Naive B cell (primary cell): Measurements from ENCODE around the gene AGBL4. TPM values are rescaled to one million over a fixed set of nuclear protein-coding genes. Genes with fewer than 3 reads are reported as not detected.

Experiments
- ATAC-seq, 2 donors: fragments of 150-1000 bp; cut with Tn5 transposase; 2 replicates each; pipeline ENCODE4 v1.10.0; 2021; ENCODE audit warnings: low read depth in 2 of 2, mild to moderate bottlenecking in 2 of 2, moderate library complexity in 2 of 2
- DNase-seq: peaks from one replicate; pipeline ENCODE4 v3.0.0; 2022
- H3K27ac Mint-ChIP-seq, 6 donors: one replicate each; pipeline ENCODE4 v1.8.0; 2020 to 2022; ENCODE audit warnings: mild to moderate bottlenecking in 6 of 6, mixed read lengths in 6 of 6, moderate library complexity in 5 of 6, inconsistent platforms in 2 of 6
- H3K27me3 Mint-ChIP-seq, 3 donors: one replicate each; pipeline ENCODE4 v1.8.0; 2021 to 2022; ENCODE audit warnings: mixed read lengths in 3 of 3, mild to moderate bottlenecking in 1 of 3
- H3K36me3 Mint-ChIP-seq, 2 donors: one replicate each; pipeline ENCODE4 v1.8.0; 2020 to 2022; ENCODE audit warnings: mixed read lengths in 2 of 2, inconsistent platforms in 1 of 2, mild to moderate bottlenecking in 1 of 2
- H3K4me1 Mint-ChIP-seq, 3 donors: one replicate each; pipeline ENCODE4 v1.8.0; 2020 to 2022; ENCODE audit warnings: mixed read lengths in 3 of 3, inconsistent platforms in 1 of 3, mild to moderate bottlenecking in 1 of 3, moderate library complexity in 1 of 3
- H3K4me3 Mint-ChIP-seq, 8 donors: one replicate each; pipeline ENCODE4 v1.8.0; 2020 to 2022; ENCODE audit warnings: mild to moderate bottlenecking in 8 of 8, mixed read lengths in 8 of 8, moderate library complexity in 8 of 8, inconsistent platforms in 2 of 8
- H3K9me3 Mint-ChIP-seq, 7 donors: one replicate each; pipeline ENCODE4 v1.8.0; 2020 to 2022; ENCODE audit warnings: mixed read lengths in 7 of 7, mild to moderate bottlenecking in 5 of 7, inconsistent platforms in 2 of 7, moderate library complexity in 1 of 7
- polyA plus RNA-seq, 6 donors: library from polyadenylated mRNA; unstranded; fragments of 300-500 nt; fragmentation: Illumina TruSeq; gene quantifications; one replicate each; pipeline ENCODE4 v1.2.3, GENCODE V29; 2021; ENCODE audit warnings: low read depth in 6 of 6

Gene AGBL4
- polyA plus RNA-seq, 6 donors from 2014 or later, result 0.18 to 0.32 (median 0.20) TPM; not detected in 3

DNA sequence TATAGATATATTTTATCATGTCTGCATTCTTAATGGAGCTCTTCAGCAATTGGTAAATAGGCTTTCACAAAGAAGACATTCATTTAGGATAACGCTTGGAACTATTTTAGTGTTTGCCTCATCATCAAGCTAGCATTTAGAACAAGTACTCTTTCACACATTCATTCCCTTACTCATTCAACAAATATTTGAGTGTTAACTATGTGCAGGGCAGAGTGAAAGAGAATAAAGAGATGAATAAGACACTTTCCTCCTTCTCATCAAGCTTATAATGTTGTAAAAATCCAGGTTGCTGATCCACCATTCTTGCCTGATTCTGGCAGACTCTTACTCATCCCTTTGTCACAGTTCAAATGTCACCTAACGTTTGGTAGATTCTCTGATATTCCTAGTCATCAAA, 860.7 kb downstream of the AGBL4 start:
- H3K4me3 Mint-ChIP-seq, result no peak overlapping the region
- no peaks in the 10 kb centered on the region for H3K36me3 Mint-ChIP-seq
- no peak overlapping the region for H3K27ac Mint-ChIP-seq
- ATAC-seq, result no peak
- no peak for DNase-seq
- H3K4me1 Mint-ChIP-seq, result no peaks in the 10 kb centered on the region
- no peaks in the 10 kb centered on the region for H3K27me3 Mint-ChIP-seq
- H3K9me3 Mint-ChIP-seq, result peaks cover 0 to 4% (median 0%) of the 10 kb centered on the region in 7 donors

DNA sequence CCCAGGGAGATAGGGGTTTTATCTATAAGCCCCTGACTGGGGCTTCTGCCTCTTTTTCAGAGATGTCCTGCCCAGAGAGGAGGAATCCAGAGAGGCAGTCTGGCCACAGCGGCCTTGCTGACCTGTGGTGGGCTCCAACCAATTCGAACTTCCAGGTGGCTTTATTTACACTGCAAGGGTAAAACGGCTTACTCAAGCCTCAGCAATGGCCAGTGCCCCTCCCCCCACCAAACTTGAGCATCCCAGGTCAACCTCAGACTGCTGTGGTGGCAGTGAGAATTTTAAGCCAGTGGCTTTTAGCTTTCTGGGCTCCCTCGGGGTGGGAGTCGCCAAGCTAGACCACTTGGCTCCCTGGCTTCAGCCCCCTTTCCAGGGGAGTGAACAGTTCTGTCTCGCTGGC, 863.1 kb downstream of the AGBL4 start:
- no peak overlapping the region for H3K27ac Mint-ChIP-seq
- H3K36me3 Mint-ChIP-seq, result no peaks in the 10 kb centered on the region
- no peak for ATAC-seq
- no peak for DNase-seq
- no peak overlapping the region for H3K4me3 Mint-ChIP-seq
- H3K9me3 Mint-ChIP-seq, result peaks cover 0 to 4% (median 2%) of the 10 kb centered on the region in 7 donors
- H3K27me3 Mint-ChIP-seq, result no peaks in the 10 kb centered on the region
- H3K4me1 Mint-ChIP-seq, result no peaks in the 10 kb centered on the region

GRCh38 chr1:49136738-49137251, 887.0 kb downstream of the AGBL4 start:
- DNase-seq (no peak), ATAC-seq (no peak)
- peaks cover 4 to 38% (median 17%) of the 10 kb centered on the region in 7 donors for H3K9me3 Mint-ChIP-seq
- H3K27ac Mint-ChIP-seq, result no peak overlapping the region
- no peaks in the 10 kb centered on the region for H3K27me3 Mint-ChIP-seq
- no peaks in the 10 kb centered on the region for H3K4me1 Mint-ChIP-seq
- H3K4me3 Mint-ChIP-seq, result no peak overlapping the region
- H3K36me3 Mint-ChIP-seq, result peaks cover 0 to 6% of the 10 kb centered on the region in 2 donors

- no peaks in the 10 kb centered on the region for H3K4me1 Mint-ChIP-seq
- no peak overlapping the region for H3K4me3 Mint-ChIP-seq
- H3K36me3 Mint-ChIP-seq, result peaks cover 0 to 1% of the 10 kb centered on the region in 2 donors
- no peak for DNase-seq
- peaks cover 0 to 6% (median 0%) of the 10 kb centered on the region in 3 donors for H3K27me3 Mint-ChIP-seq
- ATAC-seq, result no peak
- no peak overlapping the region for H3K27ac Mint-ChIP-seq
- peaks cover 0 to 6% (median 2%) of the 10 kb centered on the region in 7 donors for H3K9me3 Mint-ChIP-seq
Observed at GRCh38 chr1:49125746-49126145, 898.0 kb downstream of the AGBL4 start.

DNA sequence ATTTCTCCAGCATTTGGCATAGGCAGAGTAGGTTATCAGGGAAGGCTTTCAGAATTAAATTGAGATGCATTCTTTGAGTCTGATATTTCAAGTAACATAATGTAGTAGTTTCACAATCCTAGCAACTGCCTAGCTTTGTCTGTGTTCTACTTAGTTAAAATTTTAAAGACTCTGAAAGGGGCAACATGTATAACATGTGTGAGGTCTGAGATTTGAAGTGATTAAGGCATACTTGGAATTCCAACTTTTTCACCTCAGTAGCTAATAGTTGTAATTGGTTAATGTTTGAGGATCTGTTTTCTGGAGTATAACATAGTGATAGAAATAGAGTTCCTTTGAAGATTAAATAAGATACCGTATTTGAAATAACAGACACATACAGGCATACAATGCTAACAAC, 911.8 kb downstream of the AGBL4 start:
- no peaks in the 10 kb centered on the region for H3K36me3 Mint-ChIP-seq
- no peak overlapping the region for H3K27ac Mint-ChIP-seq
- no peaks in the 10 kb centered on the region for H3K4me1 Mint-ChIP-seq
- H3K27me3 Mint-ChIP-seq, result peaks cover 5 to 8% (median 5%) of the 10 kb centered on the region in 3 donors
- DNase-seq (no peak), ATAC-seq (no peak)
- no peak overlapping the region for H3K4me3 Mint-ChIP-seq
- peaks cover 0 to 13% (median 0%) of the 10 kb centered on the region in 7 donors for H3K9me3 Mint-ChIP-seq

DNA sequence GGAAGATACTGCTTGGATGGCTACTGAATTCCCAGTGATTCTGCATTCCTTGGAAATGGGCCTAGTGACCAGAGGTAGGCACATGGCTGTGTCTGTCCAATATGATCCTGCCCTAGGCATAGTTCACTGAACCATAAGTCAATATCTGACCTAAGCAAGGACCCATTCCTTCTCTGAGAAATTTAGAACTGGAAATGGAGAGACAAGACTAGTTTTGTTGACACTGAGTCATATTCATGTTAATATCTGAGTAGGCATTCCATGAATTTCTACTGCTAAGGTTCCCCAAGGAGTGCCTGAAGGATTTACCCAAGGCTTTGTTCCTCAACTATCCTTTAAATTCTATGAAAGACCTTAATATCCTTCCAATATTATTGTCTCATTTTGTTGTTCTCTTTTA, 917.3 kb downstream of the AGBL4 start:
- ATAC-seq (no peak), DNase-seq (no peak)
- Mint-ChIP-seq H3K36me3 (no peaks in the 10 kb centered on the region), H3K27me3 (peaks cover 5 to 10% (median 8%) of the 10 kb centered on the region in 3 donors), H3K9me3 (no peaks in the 10 kb centered on the region), H3K4me1 (no peaks in the 10 kb centered on the region), H3K27ac (no peak overlapping the region), H3K4me3 (no peak overlapping the region)

DNA sequence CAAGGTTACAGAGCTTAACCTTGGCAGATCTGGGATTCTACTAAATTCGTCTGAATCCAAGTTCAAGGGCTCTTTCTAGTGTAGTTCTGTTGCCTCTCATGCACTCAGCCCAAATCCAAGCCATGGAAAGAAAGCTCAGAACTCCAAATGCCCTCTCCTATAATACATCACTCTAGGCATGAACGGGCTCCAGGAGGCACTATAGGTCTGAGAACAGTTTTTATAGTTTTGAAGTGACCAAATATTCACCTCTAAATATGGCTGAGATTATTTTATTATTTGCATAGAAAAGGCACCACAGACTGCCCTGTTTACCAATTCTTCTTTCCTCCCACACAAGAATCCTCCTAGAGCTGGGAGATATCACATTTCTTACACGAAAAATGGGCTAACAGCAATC, 919.2 kb downstream of the AGBL4 start:
- DNase-seq (no peak), ATAC-seq (no peak)
- peaks cover 5 to 8% (median 5%) of the 10 kb centered on the region in 3 donors for H3K27me3 Mint-ChIP-seq
- no peaks in the 10 kb centered on the region for H3K9me3 Mint-ChIP-seq
- H3K27ac Mint-ChIP-seq, result no peak overlapping the region
- H3K4me3 Mint-ChIP-seq, result no peak overlapping the region
- no peaks in the 10 kb centered on the region for H3K4me1 Mint-ChIP-seq
- no peaks in the 10 kb centered on the region for H3K36me3 Mint-ChIP-seq

DNA sequence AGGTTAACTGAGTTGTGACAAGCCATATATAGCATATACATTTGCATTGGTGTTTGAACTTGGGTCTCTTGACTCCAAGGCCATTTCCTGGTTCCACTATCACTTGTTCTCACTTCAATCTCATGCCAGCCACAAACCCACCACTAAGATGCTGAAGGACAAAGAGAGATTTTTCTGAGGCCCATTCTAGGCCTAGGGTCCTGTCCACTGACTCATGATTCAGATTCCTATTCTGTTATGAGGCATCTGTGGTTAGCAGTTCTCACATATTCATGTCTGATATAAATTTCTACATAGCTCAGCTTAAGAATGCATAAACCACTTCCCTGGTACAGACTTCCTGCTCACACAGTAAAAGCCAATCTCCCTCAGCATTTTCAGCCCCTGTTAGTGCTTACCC, 921.0 kb downstream of the AGBL4 start:
- Mint-ChIP-seq H3K27ac (no peak overlapping the region), H3K9me3 (no peaks in the 10 kb centered on the region), H3K4me1 (no peaks in the 10 kb centered on the region), H3K27me3 (peaks cover 5 to 7% (median 5%) of the 10 kb centered on the region in 3 donors), H3K36me3 (no peaks in the 10 kb centered on the region), H3K4me3 (no peak overlapping the region)
- ATAC-seq (no peak), DNase-seq (no peak)

GRCh38 chr1:49098866-49099265, 924.9 kb downstream of the AGBL4 start:
- Mint-ChIP-seq H3K4me3 (no peak overlapping the region), H3K9me3 (peaks cover 0 to 2% (median 0%) of the 10 kb centered on the region in 7 donors), H3K36me3 (no peaks in the 10 kb centered on the region), H3K27me3 (peaks cover 0 to 4% (median 0%) of the 10 kb centered on the region in 3 donors), H3K4me1 (no peaks in the 10 kb centered on the region), H3K27ac (peak overlapping the region in 1 of 6 donors; percentile 20)
- no peak for DNase-seq
- no peak for ATAC-seq

GRCh38 chr1:49086327-49086726, 937.4 kb downstream of the AGBL4 start:
- DNase-seq, result no peak
- H3K27ac Mint-ChIP-seq, result no peak overlapping the region
- H3K36me3 Mint-ChIP-seq, result peaks cover 0 to 10% of the 10 kb centered on the region in 2 donors
- peaks cover 5 to 29% (median 10%) of the 10 kb centered on the region in 7 donors for H3K9me3 Mint-ChIP-seq
- no peak for ATAC-seq
- peaks cover 5 to 11% (median 6%) of the 10 kb centered on the region in 3 donors for H3K27me3 Mint-ChIP-seq
- H3K4me1 Mint-ChIP-seq, result no peaks in the 10 kb centered on the region
- no peak overlapping the region for H3K4me3 Mint-ChIP-seq

GRCh38 chr1:49085079-49085478, 938.7 kb downstream of the AGBL4 start:
- no peak overlapping the region for H3K27ac Mint-ChIP-seq

GRCh38 chr1:49060766-49061165, 963.0 kb downstream of the AGBL4 start:
- Mint-ChIP-seq H3K9me3 (peaks cover 0 to 12% (median 6%) of the 10 kb centered on the region in 7 donors), H3K27me3 (peaks cover 13 to 23% (median 20%) of the 10 kb centered on the region in 3 donors), H3K36me3 (peaks cover 0 to 7% of the 10 kb centered on the region in 2 donors), H3K27ac (no peak overlapping the region), H3K4me3 (no peak overlapping the region), H3K4me1 (no peaks in the 10 kb centered on the region)
- DNase-seq (no peak), ATAC-seq (no peak)

More at GRCh38 chr1:49085079-49085478, 938.7 kb downstream of the AGBL4 start:
- no peak overlapping the region for H3K4me3 Mint-ChIP-seq
- peaks cover 5 to 24% (median 10%) of the 10 kb centered on the region in 7 donors for H3K9me3 Mint-ChIP-seq
- H3K27me3 Mint-ChIP-seq, result peaks cover 5 to 11% (median 6%) of the 10 kb centered on the region in 3 donors
- no peak for DNase-seq
- ATAC-seq, result no peak
- H3K4me1 Mint-ChIP-seq, result no peaks in the 10 kb centered on the region
- H3K36me3 Mint-ChIP-seq, result peaks cover 0 to 10% of the 10 kb centered on the region in 2 donors

GRCh38 chr1:49059087-49059486, 964.7 kb downstream of the AGBL4 start:
- H3K27me3 Mint-ChIP-seq, result peaks cover 6 to 16% (median 16%) of the 10 kb centered on the region in 3 donors
- no peak overlapping the region for H3K4me3 Mint-ChIP-seq
- no peak for DNase-seq
- no peak overlapping the region for H3K27ac Mint-ChIP-seq
- peaks cover 0 to 7% of the 10 kb centered on the region in 2 donors for H3K36me3 Mint-ChIP-seq
- no peaks in the 10 kb centered on the region for H3K4me1 Mint-ChIP-seq
- H3K9me3 Mint-ChIP-seq, result peaks cover 0 to 11% (median 6%) of the 10 kb centered on the region in 7 donors
- no peak for ATAC-seq

- Mint-ChIP-seq H3K9me3 (peaks cover 0 to 1% (median 0%) of the 10 kb centered on the region in 7 donors), H3K4me3 (no peak overlapping the region), H3K4me1 (no peaks in the 10 kb centered on the region), H3K27ac (no peak overlapping the region), H3K27me3 (peaks cover 6 to 17% (median 16%) of the 10 kb centered on the region in 3 donors), H3K36me3 (no peaks in the 10 kb centered on the region)
- ATAC-seq, result no peak
- no peak for DNase-seq
Observed at GRCh38 chr1:49052102-49052501, 971.7 kb downstream of the AGBL4 start.
